Tibial nerve (tissue), 4 donors: ENCODE measurements around the gene FOXK1. TPM values are rescaled to one million over a fixed set of nuclear protein-coding genes. Genes with fewer than 3 reads are reported as not detected.

Source experiments
- DNase-seq, 2 donors: peaks; one replicate each; pipeline ENCODE4 v3.0.0-alpha.2; 2019; ENCODE audit warnings: low spot score in 2 of 2
- H3K27ac ChIP-seq, 4 donors: fragments of 200-600 bp; sonication (generic) in 3 of 4; one replicate each; pipeline ENCODE4 v1.5.1; 2017 to 2019; ENCODE audit warnings: mild to moderate bottlenecking in 1 of 4
- H3K27me3 ChIP-seq, 2 donors: fragments of 200-600 bp; sonication (generic) in 1 of 2; one replicate each; pipeline versions ENCODE4 v1.5.1 to v1.6.0; 2017 to 2019
- H3K36me3 ChIP-seq, 3 donors: fragments of 200-600 bp; sonication (generic); one replicate each; pipeline ENCODE4 v1.5.1; 2018 to 2019
- H3K4me1 ChIP-seq, 4 donors: fragments of 200-600 bp; sonication (generic) in 3 of 4; one replicate each; pipeline ENCODE4 v1.5.1; 2017 to 2019
- H3K4me3 ChIP-seq, 4 donors: fragments of 200-600 bp; sonication (generic) in 3 of 4; one replicate each; pipeline ENCODE4 v1.5.1; 2017 to 2019; ENCODE audit warnings: mild to moderate bottlenecking in 1 of 4, moderate library complexity in 1 of 4
- H3K9me3 ChIP-seq, 4 donors: fragments of 200-600 bp; sonication (generic) in 3 of 4; one replicate each; pipeline ENCODE4 v1.5.1; 2017 to 2019
- CTCF ChIP-seq, 5 experiments: fragments of 200-600 bp in 3 of 5; fragments of 450-650 bp in 2 of 5; sonication (generic) in 3 of 5; IDR thresholded peaks; one replicate each; pipeline ENCODE4 v1.5.1; 2016 to 2019; ENCODE audit warnings: antibody characterized with exemption in 5 of 5, mild to moderate bottlenecking in 3 of 5, moderate library complexity in 2 of 5
- EP300 ChIP-seq, 2 donors: sonication (generic); formaldehyde crosslinking; IDR thresholded peaks; one replicate each; pipeline ENCODE4 v1.6.1; 2017; ENCODE audit warnings: antibody characterized with exemption in 2 of 2, mild to moderate bottlenecking in 1 of 2
- POLR2A ChIP-seq, 2 donors: fragments of 450-650 bp; IDR thresholded peaks; one replicate each; pipeline ENCODE4 v1.6.1; 2017; ENCODE audit warnings: antibody characterized with exemption in 2 of 2, mild to moderate bottlenecking in 2 of 2, moderate library complexity in 2 of 2
- WGBS, 2 donors: methylation state at CpG; one replicate each; pipeline ENCODE4 v1.1.5; 2018; 5-methylcytosine and 5-hydroxymethylcytosine counted together
- total RNA-seq, 4 donors: library from RNA; depleted of rRNA; stranded (reverse); fragments of >200 nt; gene quantifications; one replicate each; pipeline ENCODE4 v1.1.0, GENCODE V29; 2016

FOXK1 gene
- total RNA-seq, 4 donors from 2014 or later: 24.5 to 47.3 (median 26.4) TPM

GRCh38 chr7:4648111-4648510 lies 34.0 kb upstream of the FOXK1 start:
- Histone ChIP-seq H3K27ac (no peak overlapping the region), H3K36me3 (no peaks in the 10 kb centered on the region), H3K4me1 (peaks cover 0 to 11% (median 8%) of the 10 kb centered on the region in 4 donors), H3K9me3 (no peaks in the 10 kb centered on the region), H3K27me3 (no peaks in the 10 kb centered on the region), H3K4me3 (no peak overlapping the region)
- no peak for DNase-seq
- 88 to 94% methylated on average over 6 to 7 of the region's 7 CpGs for WGBS, 2 donors
- TF ChIP-seq POLR2A (IDR thresholded peaks at IDR 0.05) (no peak), EP300 (IDR thresholded peaks at IDR 0.05) (no peak), CTCF (IDR thresholded peaks at IDR 0.05) (no peak)

DNA sequence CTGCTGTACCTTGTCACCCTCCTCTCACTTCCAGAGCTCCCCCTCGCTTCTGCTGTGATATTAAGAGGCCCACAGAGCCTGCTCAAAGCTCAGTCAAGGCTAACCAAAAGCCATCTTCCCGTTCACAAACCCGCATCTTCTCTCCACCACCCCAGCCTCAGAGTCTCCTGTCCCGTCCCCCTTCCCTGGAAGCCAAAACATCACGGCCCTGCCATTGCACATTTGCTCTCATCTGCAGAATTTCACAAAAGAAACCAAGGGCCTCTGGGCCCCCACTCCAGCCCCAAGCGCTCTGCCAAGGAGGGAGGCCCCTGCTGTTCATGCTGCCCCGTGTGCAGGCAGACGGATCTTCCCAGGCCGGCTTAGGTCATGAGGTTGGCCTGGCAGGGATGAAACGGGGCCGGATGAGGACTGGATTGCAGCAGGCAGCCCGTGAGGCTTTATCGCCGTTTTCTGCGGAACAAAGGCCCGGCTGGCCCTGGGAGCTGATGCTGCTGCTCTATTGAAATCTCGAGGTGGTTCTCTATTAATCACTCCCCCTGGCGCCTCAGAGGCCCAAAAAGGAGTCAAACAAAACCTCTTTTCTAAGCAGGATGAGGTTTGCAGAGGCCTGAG lies 31.6 kb upstream of the FOXK1 start:
- peak overlapping the region in 2 of 4 donors; percentile 38 to 56 for H3K27ac ChIP-seq
- H3K27me3 ChIP-seq: no peaks in the 10 kb centered on the region
- no peak for TF ChIP-seq EP300 (IDR thresholded peaks at IDR 0.05)
- TF ChIP-seq CTCF (IDR thresholded peaks at IDR 0.05): no peak
- no peak for TF ChIP-seq POLR2A (IDR thresholded peaks at IDR 0.05)
- DNase-seq: no peak
- H3K36me3 ChIP-seq: no peaks in the 10 kb centered on the region
- WGBS, 2 donors: 36 to 37% methylated on average over 17 to 18 of the region's 18 CpGs
- no peak overlapping the region for H3K4me3 ChIP-seq
- no peaks in the 10 kb centered on the region for H3K9me3 ChIP-seq
- peaks cover 0 to 11% (median 8%) of the 10 kb centered on the region in 4 donors for H3K4me1 ChIP-seq

- Histone ChIP-seq H3K4me1 (peaks cover 0 to 11% (median 8%) of the 10 kb centered on the region in 4 donors), H3K36me3 (no peaks in the 10 kb centered on the region), H3K4me3 (no peak overlapping the region), H3K27me3 (no peaks in the 10 kb centered on the region), H3K27ac (no peak overlapping the region), H3K9me3 (peaks cover 0 to 8% (median 0%) of the 10 kb centered on the region in 4 donors)
- TF ChIP-seq POLR2A (IDR thresholded peaks at IDR 0.05) (no peak), EP300 (IDR thresholded peaks at IDR 0.05) (no peak), CTCF (IDR thresholded peaks at IDR 0.05) (no peak)
- no peak for DNase-seq
- 91 to 92% methylated on average over 5 of the region's 5 CpGs for WGBS, 2 donors
These were observed 28.3 kb upstream of the FOXK1 start for GRCh38 chr7:4653771-4654170.

DNA sequence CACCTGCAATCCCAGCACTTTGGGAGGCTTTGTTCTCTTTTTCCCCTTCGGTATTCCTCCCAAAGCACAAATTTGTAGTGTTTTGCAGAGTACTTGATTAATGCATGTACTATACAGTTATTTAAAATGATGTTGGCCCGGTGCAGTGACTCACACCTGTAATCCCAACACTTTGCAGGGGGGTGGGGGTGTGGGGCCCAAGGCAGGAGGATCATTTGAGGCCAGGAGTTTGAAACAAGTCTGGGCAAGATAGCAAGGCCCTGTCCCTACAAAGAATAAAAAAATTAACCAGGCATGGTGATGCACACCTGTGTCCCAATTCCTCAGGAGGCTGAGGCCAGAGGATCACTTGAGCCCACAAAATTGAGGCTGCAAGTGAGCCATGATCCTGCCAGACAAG lies 26.8 kb upstream of the FOXK1 start:
- TF ChIP-seq POLR2A (IDR thresholded peaks at IDR 0.05): no peak
- TF ChIP-seq EP300 (IDR thresholded peaks at IDR 0.05): no peak
- TF ChIP-seq CTCF (IDR thresholded peaks at IDR 0.05): no peak
- H3K4me1 ChIP-seq: peaks cover 0 to 10% (median 8%) of the 10 kb centered on the region in 4 donors
- H3K27ac ChIP-seq: no peak overlapping the region
- no peak for DNase-seq
- no peak overlapping the region for H3K4me3 ChIP-seq
- 84 to 98% methylated on average over 2 of the region's 2 CpGs for WGBS, 2 donors
- peaks cover 0 to 20% (median 0%) of the 10 kb centered on the region in 4 donors for H3K9me3 ChIP-seq
- H3K27me3 ChIP-seq: no peaks in the 10 kb centered on the region
- no peaks in the 10 kb centered on the region for H3K36me3 ChIP-seq

GRCh38 chr7:4655896-4656295 lies 26.2 kb upstream of the FOXK1 start:
- 76 to 84% methylated on average over 4 of the region's 4 CpGs for WGBS, 2 donors
- Histone ChIP-seq H3K36me3 (no peaks in the 10 kb centered on the region), H3K9me3 (peaks cover 0 to 25% (median 0%) of the 10 kb centered on the region in 4 donors), H3K27ac (no peak overlapping the region), H3K27me3 (no peaks in the 10 kb centered on the region), H3K4me1 (peaks cover 0 to 5% (median 4%) of the 10 kb centered on the region in 4 donors), H3K4me3 (no peak overlapping the region)
- TF ChIP-seq POLR2A (IDR thresholded peaks at IDR 0.05) (no peak), EP300 (IDR thresholded peaks at IDR 0.05) (no peak), CTCF (IDR thresholded peaks at IDR 0.05) (no peak)
- DNase-seq: no peak
